COLO668 (cell line): ENCODE measurements around the gene RTTN.

Experiments
- DNase-seq: peaks from one replicate; lab custom pipeline; 2025; ENCODE audit not compliant: unreplicated experiment; lab: John Stamatoyannopoulos, UW

RTTN gene

DNA sequence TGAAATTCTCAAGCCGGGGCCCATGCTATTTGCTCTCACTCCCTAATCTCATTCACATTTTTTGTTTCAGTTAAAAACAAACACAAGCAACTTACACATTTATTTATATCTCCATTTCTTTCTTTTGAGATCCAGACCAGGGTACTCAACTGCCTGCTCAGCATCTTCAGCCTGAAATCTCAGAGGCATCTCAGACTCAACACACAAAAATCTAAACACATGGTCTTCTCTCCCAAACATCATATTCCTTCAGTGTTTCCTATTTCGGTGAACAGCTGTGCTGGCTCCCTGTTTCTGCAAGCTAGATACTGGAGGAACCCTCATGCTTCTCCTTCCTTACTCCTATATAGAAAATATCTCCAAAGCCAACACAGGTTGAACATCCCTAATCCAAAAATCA lies 11.3 kb upstream of the RTTN start:
- no peak for DNase-seq

DNA sequence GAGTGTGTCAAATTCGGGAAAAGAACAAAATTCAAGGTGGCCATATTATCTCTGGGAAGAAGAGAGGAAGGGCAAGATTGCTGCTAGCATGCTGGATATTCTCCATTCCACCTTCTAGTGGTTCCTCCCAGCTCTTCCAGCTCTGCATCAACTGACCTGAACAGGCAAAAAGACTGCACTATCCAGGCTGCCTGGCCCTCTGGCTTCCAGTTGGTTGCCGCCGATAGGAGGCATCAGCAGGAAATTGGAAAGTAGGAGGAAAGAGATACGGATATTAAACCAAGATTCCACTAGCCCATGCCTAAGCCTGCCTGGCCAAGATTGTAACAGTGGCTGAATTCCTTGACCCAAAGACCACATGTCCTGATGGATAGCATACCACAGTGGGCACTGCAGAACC lies 1.7 kb upstream of the RTTN start:
- DNase-seq = no peak

- no peak for DNase-seq
Measured at GRCh38 chr18:70200286-70200685, 5.2 kb downstream of the RTTN start.

DNA sequence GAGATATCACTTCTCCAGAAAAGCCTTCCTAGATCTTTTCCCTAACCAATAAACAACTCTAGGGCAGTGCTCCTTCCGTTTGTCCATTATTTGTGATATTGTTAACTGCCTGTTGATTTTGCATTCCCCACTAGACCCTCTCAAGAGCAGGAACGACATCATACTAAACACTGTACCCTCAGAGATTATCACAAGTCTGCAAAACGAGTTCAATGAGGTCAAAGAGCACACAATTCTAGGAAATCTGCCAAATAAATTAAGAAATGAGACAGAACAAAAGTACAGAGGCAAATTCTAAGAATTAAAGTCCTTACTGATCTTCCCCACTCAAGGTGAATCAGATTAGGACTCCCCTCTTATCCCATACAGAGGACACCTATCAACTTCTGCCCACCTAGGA lies 7.6 kb downstream of the RTTN start:
- no peak for DNase-seq

- DNase-seq = no peak
Measured at GRCh38 chr18:70197026-70197425, 8.5 kb downstream of the RTTN start.

DNA sequence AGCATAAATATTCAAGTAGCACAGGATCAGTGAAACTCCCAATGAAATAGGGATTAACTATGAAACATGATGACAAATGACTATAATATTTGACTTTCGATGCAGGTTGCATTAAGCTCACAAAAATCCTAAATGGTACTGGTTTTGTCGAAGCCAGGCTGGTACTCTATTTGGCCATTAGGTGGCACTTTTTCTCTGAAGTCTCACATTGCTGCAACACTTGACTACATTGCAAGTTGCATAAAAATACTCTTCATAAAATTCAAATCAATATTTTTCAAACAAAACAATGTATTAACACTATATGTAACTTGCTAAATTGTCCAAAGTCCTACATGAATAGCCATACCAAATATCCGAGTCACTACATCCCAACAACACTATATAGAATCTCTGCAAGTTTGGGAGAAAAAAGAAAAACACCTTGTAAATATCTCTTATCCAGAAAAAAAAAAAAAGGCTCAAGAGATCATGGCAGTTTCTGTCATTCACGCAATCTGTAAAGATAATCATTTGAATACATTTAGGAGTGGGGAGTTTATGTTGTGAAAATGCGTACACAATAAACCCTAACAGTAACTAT lies 9.5 kb downstream of the RTTN start:
- DNase-seq = peak; percentile 25

DNA sequence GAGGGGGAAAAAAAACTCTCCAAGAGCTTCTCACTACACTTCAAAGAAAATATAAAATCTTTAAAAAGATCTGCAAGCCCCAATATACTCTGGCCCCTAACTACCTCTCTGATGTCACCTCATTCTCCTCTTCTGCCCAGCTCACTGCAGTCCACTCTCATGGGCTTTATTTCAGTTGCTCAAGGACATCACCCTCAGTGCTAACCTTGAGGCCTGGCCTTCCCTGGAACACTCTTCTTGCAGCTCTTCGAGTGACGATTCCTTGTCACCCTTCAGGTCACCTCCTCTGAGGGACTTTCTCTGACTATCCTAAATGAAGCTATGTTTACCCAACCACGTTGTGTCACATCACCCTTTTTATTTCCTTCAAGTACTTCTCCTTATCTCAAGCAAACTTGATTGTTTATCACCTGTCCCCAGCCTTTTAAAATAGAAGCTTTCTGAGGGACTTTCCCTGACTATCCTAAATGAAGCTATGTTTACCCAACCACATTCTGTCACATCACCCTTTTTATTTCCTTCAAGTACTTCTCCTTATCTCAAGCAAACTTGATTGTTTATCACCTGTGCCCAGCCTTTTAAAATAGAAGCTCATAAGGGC lies 10.4 kb downstream of the RTTN start:
- no peak for DNase-seq

- no peak for DNase-seq
Measured at GRCh38 chr18:70194227-70194890, 11.1 kb downstream of the RTTN start.

DNA sequence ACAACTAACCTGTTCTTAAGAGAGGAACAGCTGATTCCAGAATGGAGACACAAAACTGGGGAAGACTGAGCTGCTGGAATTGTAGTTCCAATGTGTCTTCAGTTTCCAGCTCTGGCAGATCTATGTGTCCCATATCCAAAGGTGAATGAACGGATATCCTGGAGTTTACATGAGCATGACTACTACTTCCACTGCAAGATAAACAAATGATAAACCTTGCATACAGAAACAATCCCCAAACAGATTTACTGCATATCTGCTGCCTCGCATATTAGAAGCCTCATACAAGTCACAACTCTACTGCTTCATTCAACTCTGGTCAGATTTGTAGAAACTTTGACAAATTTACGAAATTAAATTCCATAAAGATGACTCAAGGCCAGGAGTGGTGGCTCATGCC lies 15.0 kb downstream of the RTTN start:
- DNase-seq = no peak

GRCh38 chr18:70188113-70188512 lies 17.4 kb downstream of the RTTN start:
- no peak for DNase-seq

DNA sequence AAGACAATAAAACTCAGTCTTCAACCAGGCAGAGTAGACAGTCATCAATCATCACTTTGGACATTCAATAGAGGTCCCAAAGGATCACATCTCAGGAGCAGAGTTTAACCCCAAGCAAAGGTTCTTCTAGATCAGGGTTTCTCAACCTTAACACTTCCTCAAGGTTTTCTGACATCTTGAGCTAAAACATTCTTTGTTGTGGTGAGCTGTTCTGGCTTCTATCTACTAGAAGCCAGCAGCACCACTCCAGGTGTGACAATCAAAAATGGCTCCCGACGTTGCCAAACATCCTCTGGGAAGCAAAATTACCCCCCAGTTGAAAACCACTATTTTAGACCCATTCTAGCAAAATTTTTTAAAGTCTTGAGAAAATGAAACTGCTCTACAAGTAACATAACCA lies 22.0 kb downstream of the RTTN start:
- DNase-seq = no peak

DNA sequence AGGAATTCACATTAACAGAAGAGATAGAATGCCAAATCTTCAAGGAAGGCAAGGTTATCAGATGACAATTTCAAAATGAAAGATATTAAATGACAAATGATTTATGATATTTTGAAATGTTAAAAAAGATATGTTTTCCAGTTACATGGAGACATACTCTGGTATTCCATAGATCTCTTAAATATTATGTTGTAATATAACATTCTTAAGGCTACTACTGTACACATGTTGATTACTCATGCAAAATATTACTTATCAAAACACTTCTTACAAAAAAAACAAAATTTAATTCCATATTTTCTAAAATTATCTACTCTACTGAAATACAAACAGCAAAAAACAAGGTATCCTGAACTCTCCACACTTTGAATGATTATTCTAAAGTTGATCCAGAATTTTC lies 22.9 kb downstream of the RTTN start:
- DNase-seq = no peak

DNA sequence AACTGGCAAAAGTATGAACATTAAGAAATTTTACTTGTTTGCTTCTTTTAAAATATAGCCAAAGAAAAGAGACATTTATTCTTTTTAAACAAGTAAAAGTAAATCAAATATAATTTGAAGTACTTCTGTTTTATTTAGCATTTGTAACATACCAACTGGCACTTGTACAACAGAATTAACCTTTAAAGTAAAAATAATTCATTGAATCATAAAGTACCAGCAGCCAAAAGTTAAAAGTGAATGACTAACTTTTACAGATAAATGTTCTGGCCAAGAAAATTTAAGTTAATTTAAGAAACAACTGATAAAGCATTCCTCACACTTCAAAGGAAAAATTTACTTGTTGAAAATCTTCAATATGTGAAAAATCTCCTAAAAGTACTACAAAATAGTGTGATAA lies 23.8 kb downstream of the RTTN start:
- no peak for DNase-seq

DNA sequence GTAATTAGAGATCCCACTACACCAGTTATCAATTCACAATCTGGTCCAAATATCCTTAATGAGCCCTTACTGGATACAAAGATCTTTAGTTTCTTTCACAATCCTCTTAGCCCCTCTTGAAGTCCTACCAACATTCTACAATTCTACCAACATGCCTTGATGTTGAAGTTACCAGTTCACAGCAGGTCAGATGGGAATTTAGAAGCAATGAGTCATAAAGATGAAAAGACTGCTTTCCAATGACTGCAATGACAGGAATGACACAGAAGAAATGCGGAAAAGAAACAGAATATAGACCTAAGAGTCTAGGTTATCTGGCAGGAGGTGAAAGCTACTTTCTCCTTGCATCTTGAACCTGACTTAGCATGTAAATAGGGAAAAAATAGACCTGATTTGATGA lies 24.5 kb downstream of the RTTN start:
- no peak for DNase-seq

DNA sequence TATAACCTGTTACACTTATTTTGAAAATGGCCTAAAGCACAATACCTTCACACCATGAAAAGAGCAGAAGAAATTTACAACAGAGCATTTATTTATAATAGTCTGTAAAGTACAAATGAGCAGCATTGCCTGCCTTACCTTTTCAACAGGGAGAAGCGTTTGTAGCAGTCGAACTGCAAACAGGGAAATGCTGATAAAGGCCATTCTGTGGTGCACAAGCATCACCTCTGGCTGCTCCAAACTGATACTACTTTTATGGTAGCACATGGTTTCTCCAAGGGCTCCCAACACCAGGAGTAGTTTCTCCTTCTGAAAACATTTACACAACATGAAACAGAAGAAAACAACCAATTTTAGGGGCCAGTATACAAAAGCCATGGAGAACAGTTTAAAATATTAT lies 28.9 kb downstream of the RTTN start:
- no peak for DNase-seq

GRCh38 chr18:70175216-70175615 lies 30.3 kb downstream of the RTTN start:
- no peak for DNase-seq

GRCh38 chr18:70172225-70172624 lies 33.3 kb downstream of the RTTN start:
- no peak for DNase-seq

- no peak for DNase-seq
Measured at GRCh38 chr18:70169747-70170146, 35.7 kb downstream of the RTTN start.

- DNase-seq = no peak
Measured at GRCh38 chr18:70166668-70167067, 38.8 kb downstream of the RTTN start.

GRCh38 chr18:70165936-70166335 lies 39.6 kb downstream of the RTTN start:
- DNase-seq = no peak

- no peak for DNase-seq
Measured at GRCh38 chr18:70160073-70160678, 45.3 kb downstream of the RTTN start.

GRCh38 chr18:70158992-70159717 lies 46.3 kb downstream of the RTTN start:
- DNase-seq = no peak
